ENCODE data around the gene PSMD6.

- TF ChIP-seq EZH2 (IDR thresholded peaks at IDR 0.05) (no peak), POLR2AphosphoS5 (IDR thresholded peaks at IDR 0.05; ENCODE audit: borderline replicate concordance, low read depth, low read length) (no peak), FOXP2 (optimal IDR thresholded peaks at IDR 0.05; ENCODE audit: control extremely low read depth, extremely low read length, insufficient read depth) (no peak)
Measured at GRCh38 chr3:64019879-64020278, 3.4 kb downstream of the PSMD6 start.
